Keratinocyte (primary cell): ENCODE measurements around the gene PCDHGC4. TPM values are rescaled to one million over a fixed set of nuclear protein-coding genes. Genes with fewer than 3 reads are reported as not detected.

Source experiments
- DNase-seq: peaks from one replicate; pipeline ENCODE4 v3.0.0-alpha.2; 2011; ENCODE audit warnings: low read depth, missing footprints, low spot score
- FAIRE-seq: peaks from 2 replicates; lab custom pipeline; 2011; peaks lifted over from hg19 to GRCh38; lab: Jason Lieb, UNC
- H2AFZ ChIP-seq: 2 replicates; pipeline ENCODE4 v1.6.0; 2012; ENCODE audit warnings: low read length, control low read depth, inconsistent platforms; ENCODE audit not compliant: control insufficient read depth
- H3K27ac ChIP-seq: 2 replicates; pipeline ENCODE4 v1.5.1; 2011; ENCODE audit warnings: low read length; ENCODE audit not compliant: control insufficient read depth, insufficient read depth
- H3K27me3 ChIP-seq: 3 replicates; pipeline ENCODE4 v1.6.0; 2011; ENCODE audit warnings: low read length; ENCODE audit not compliant: control insufficient read depth, insufficient read depth; ENCODE audit errors: extremely low read depth
- H3K36me3 ChIP-seq, 2 experiments: 2 replicates in 1 of 2; 3 replicates in 1 of 2; pipeline ENCODE4 v1.5.1; 2011; ENCODE audit warnings: low read length in 2 of 2, mild to moderate bottlenecking in 1 of 2; ENCODE audit not compliant: control insufficient read depth in 2 of 2, insufficient read depth in 2 of 2; ENCODE audit errors: extremely low read depth in 1 of 2
- H3K4me1 ChIP-seq: 3 replicates; pipeline ENCODE4 v1.5.1; 2011; ENCODE audit warnings: low read length; ENCODE audit not compliant: control insufficient read depth, insufficient read depth; ENCODE audit errors: extremely low read depth
- H3K4me2 ChIP-seq: 3 replicates; pipeline ENCODE4 v1.6.0; 2011; ENCODE audit warnings: low read depth, low read length; ENCODE audit not compliant: control insufficient read depth, insufficient read depth; ENCODE audit errors: extremely low read depth
- H3K4me3 ChIP-seq, 3 experiments: fragments of 200-600 bp in 1 of 3; sonication (generic) in 1 of 3; 2 replicates in 2 of 3; 3 replicates in 1 of 3; pipeline ENCODE4 v1.5.1; 2011 to 2016; ENCODE audit warnings: low read length in 3 of 3, mild to moderate bottlenecking in 3 of 3, control low read depth in 2 of 3, inconsistent platforms in 1 of 3, low read depth in 1 of 3, mixed read lengths in 1 of 3, mixed run types in 1 of 3, moderate library complexity in 1 of 3; ENCODE audit not compliant: control insufficient read depth in 2 of 3, insufficient read depth in 2 of 3; ENCODE audit errors: extremely low read depth in 1 of 3
- H3K79me2 ChIP-seq: 2 replicates; pipeline ENCODE4 v1.6.0; 2012; ENCODE audit warnings: low read length; ENCODE audit not compliant: control insufficient read depth, insufficient read depth
- H3K9ac ChIP-seq: 3 replicates; pipeline ENCODE4 v1.6.0; 2011; ENCODE audit warnings: low read length; ENCODE audit not compliant: control insufficient read depth, insufficient read depth; ENCODE audit errors: extremely low read depth
- H3K9me1 ChIP-seq: 3 replicates; pipeline ENCODE4 v1.6.0; 2011; ENCODE audit warnings: low read length; ENCODE audit not compliant: control insufficient read depth, insufficient read depth; ENCODE audit errors: extremely low read depth
- H3K9me3 ChIP-seq: 2 replicates; pipeline ENCODE4 v1.5.1; 2012; ENCODE audit warnings: low read depth, low read length; ENCODE audit not compliant: control insufficient read depth
- H4K20me1 ChIP-seq: 3 replicates; pipeline ENCODE4 v1.6.0; 2011; ENCODE audit warnings: low read length; ENCODE audit not compliant: control insufficient read depth, insufficient read depth; ENCODE audit errors: extremely low read depth
- CTCF ChIP-seq, 3 experiments: IDR thresholded peaks in 1 of 3; conservative IDR thresholded peaks in 1 of 3; optimal IDR thresholded peaks in 1 of 3; 2 replicates in 2 of 3; 3 replicates in 1 of 3; pipeline versions ENCODE3 to v1.5.1; 2011; ENCODE audit warnings: low read length in 3 of 3, mild to moderate bottlenecking in 3 of 3, moderate library complexity in 2 of 3, control low read depth in 1 of 3, inconsistent platforms in 1 of 3; ENCODE audit not compliant: insufficient read depth in 2 of 3; ENCODE audit errors: extremely low read depth in 1 of 3
- EZH2 ChIP-seq: IDR thresholded peaks from one replicate; pipeline ENCODE4 v1.6.1; 2012; ENCODE audit warnings: inconsistent platforms, mild to moderate bottlenecking, low read length, moderate library complexity
- dilution Hi-C: fragments of 300-500 bp; cut with MboI; formaldehyde crosslinking; loops from one replicate; pipeline ENCODE4 v1.7.0; 2020; ENCODE audit warnings: low sequenced_read_pairs; ENCODE audit not compliant: extremely low pct_ligation_motif_present
- polyA plus RNA-seq, 5 experiments: library from polyadenylated mRNA; depleted of rRNA in 3 of 5; stranded (reverse) in 3 of 5; stranded (forward) in 1 of 5; unstranded in 1 of 5; fragments of >200 nt; gene quantifications; 1 replicate in 1 of 5; 2 replicates in 3 of 5; 3 replicates in 1 of 5; pipeline versions ENCODE4 v1.2.1 to v1.2.3, GENCODE V29; 2011 to 2012; ENCODE audit warnings: missing spikeins in 2 of 5, low read depth in 1 of 5, low replicate concordance in 1 of 5

PCDHGC4 gene
- polyA plus RNA-seq, 1 donor (not counting 4 experiments of a cell fraction or from before 2014, with no cell fraction given), result 0.13 TPM

GRCh38 chr5:141489841-141490240 is 5.0 kb downstream of the PCDHGC4 start:
- peaks cover 0 to 3% of the 10 kb centered on the region in 2 experiments for H3K36me3 ChIP-seq
- H3K27ac ChIP-seq, result no peak overlapping the region
- no peak overlapping the region for H3K9ac ChIP-seq
- TF ChIP-seq EZH2 (no peak), CTCF (optimal IDR thresholded peaks at IDR 0.05 in 1 of 3, IDR thresholded peaks at IDR 0.05 in 1 of 3, conservative IDR thresholded peaks at IDR 0.05 in 1 of 3; ENCODE audit: extremely low read depth in 1 of 3, insufficient read depth in 2 of 3, low read length in 3 of 3) (no peak)
- FAIRE-seq, result no peak
- peaks cover 21% of the 10 kb centered on the region for H3K4me1 ChIP-seq
- no peaks in the 10 kb centered on the region for H3K9me1 ChIP-seq
- dilution Hi-C loops, result no loop called here
- H3K4me3 ChIP-seq, result no peak overlapping the region
- H3K27me3 ChIP-seq, result no peaks in the 10 kb centered on the region
- H3K4me2 ChIP-seq, result no peak overlapping the region
- H3K9me3 ChIP-seq, result no peaks in the 10 kb centered on the region
- DNase-seq, result no peak
- no peaks in the 10 kb centered on the region for H3K79me2 ChIP-seq
- no peaks in the 10 kb centered on the region for H4K20me1 ChIP-seq
- no peak overlapping the region for H2AFZ ChIP-seq

GRCh38 chr5:141490271-141490670 is 5.4 kb downstream of the PCDHGC4 start:
- Histone ChIP-seq H3K36me3 (peaks cover 0 to 3% of the 10 kb centered on the region in 2 experiments), H3K9ac (no peak overlapping the region), H2AFZ (no peak overlapping the region), H3K4me1 (peaks cover 21% of the 10 kb centered on the region), H3K27me3 (no peaks in the 10 kb centered on the region), H3K4me2 (no peak overlapping the region), H3K79me2 (no peaks in the 10 kb centered on the region), H4K20me1 (no peaks in the 10 kb centered on the region), H3K27ac (no peak overlapping the region), H3K9me3 (no peaks in the 10 kb centered on the region), H3K4me3 (no peak overlapping the region), H3K9me1 (no peaks in the 10 kb centered on the region)
- DNase-seq (no peak), FAIRE-seq (no peak)
- no peak for TF ChIP-seq CTCF (optimal IDR thresholded peaks at IDR 0.05 in 1 of 3, IDR thresholded peaks at IDR 0.05 in 1 of 3, conservative IDR thresholded peaks at IDR 0.05 in 1 of 3; ENCODE audit: extremely low read depth in 1 of 3, insufficient read depth in 2 of 3, low read length in 3 of 3)
- dilution Hi-C loops, result no loop called here
